Neural cell (in vitro differentiated cells): ENCODE results near the gene CACNB2. TPM values are rescaled to one million over a fixed set of nuclear protein-coding genes. Genes with fewer than 3 reads are reported as not detected.

ENCODE experiments used
- H2AFZ ChIP-seq: fragments of 200-600, 300-800 bp; sonication (generic), shearing (Covaris generic); 2 replicates; pipeline ENCODE4 v1.6.0; 2014; ENCODE audit warnings: low read depth, mild to moderate bottlenecking, antibody characterized with exemption, low read length, moderate library complexity
- H3F3A ChIP-seq: fragments of 200-600 bp; shearing (Covaris generic); 2 replicates; pipeline ENCODE4 v1.6.1; 2016; ENCODE audit warnings: mild to moderate bottlenecking, moderate library complexity, mixed read lengths, antibody characterized with exemption, low read length; ENCODE audit not compliant: insufficient read depth, poor library complexity, severe bottlenecking
- H3K27ac ChIP-seq: fragments of 200-600, 300-800 bp; sonication (generic), shearing (Covaris generic); 2 replicates; pipeline ENCODE4 v1.5.1; 2014; ENCODE audit warnings: mild to moderate bottlenecking, low read length, moderate library complexity
- H3K27me3 ChIP-seq: fragments of 300-800, 200-600 bp; sonication (generic), shearing (Covaris generic); 2 replicates; pipeline ENCODE4 v1.6.0; 2014; ENCODE audit warnings: mild to moderate bottlenecking, low read depth, low read length, moderate library complexity; ENCODE audit not compliant: insufficient read depth
- H3K36me3 ChIP-seq: fragments of 300-800, 200-600 bp; sonication (generic), shearing (Covaris generic); 2 replicates; pipeline ENCODE4 v1.5.1; 2014; ENCODE audit warnings: mild to moderate bottlenecking, antibody characterized with exemption, low read length, moderate library complexity; ENCODE audit not compliant: insufficient read depth
- H3K4me2 ChIP-seq: fragments of 300-800, 200-600 bp; sonication (generic), shearing (Covaris generic); 2 replicates; pipeline ENCODE4 v1.6.0; 2014; ENCODE audit warnings: mild to moderate bottlenecking, low read length
- H3K4me3 ChIP-seq: fragments of 300-800, 200-600 bp; sonication (generic), shearing (Covaris generic); 2 replicates; pipeline ENCODE4 v1.5.1; 2014; ENCODE audit warnings: mild to moderate bottlenecking, low read length, moderate library complexity
- H3K79me2 ChIP-seq: fragments of 200-600 bp; shearing (Covaris generic); replicated peaks from 2 replicates; pipeline ENCODE4 v1.6.0; 2014; ENCODE audit warnings: mild to moderate bottlenecking, low read length, moderate library complexity; ENCODE audit not compliant: insufficient read depth
- H3K9ac ChIP-seq: fragments of 300-800, 200-600 bp; sonication (generic), shearing (Covaris generic); 2 replicates; pipeline ENCODE4 v1.6.1; 2016; ENCODE audit warnings: mild to moderate bottlenecking, low read length, mixed read lengths
- H3K9me2 ChIP-seq: fragments of 200-600 bp; shearing (Covaris generic); 2 replicates; pipeline ENCODE4 v1.6.1; 2016; ENCODE audit warnings: mild to moderate bottlenecking, low read length, mixed read lengths; ENCODE audit not compliant: insufficient read depth
- H3K9me3 ChIP-seq: fragments of 200-600, 300-800 bp; sonication (generic), shearing (Covaris generic); 2 replicates; pipeline ENCODE4 v1.6.1; 2016; ENCODE audit warnings: mild to moderate bottlenecking, mixed run types, low read length, moderate library complexity, mixed read lengths
- H4K20me1 ChIP-seq: fragments of 200-600 bp; shearing (Covaris generic); 2 replicates; pipeline ENCODE4 v1.6.1; 2016; ENCODE audit warnings: mild to moderate bottlenecking, mixed run types; ENCODE audit not compliant: insufficient read depth
- CTCF ChIP-seq: fragments of 450-650 bp; IDR thresholded peaks from 2 replicates; pipeline ENCODE4 v1.5.1; 2014; ENCODE audit warnings: antibody characterized with exemption, mild to moderate bottlenecking, moderate library complexity; ENCODE audit not compliant: poor library complexity, severe bottlenecking
- EP300 ChIP-seq: fragments of 450-650 bp; conservative IDR thresholded peaks from 2 replicates; pipeline ENCODE4 v1.6.1; 2014; ENCODE audit warnings: antibody characterized with exemption, mild to moderate bottlenecking, moderate library complexity; ENCODE audit not compliant: poor library complexity, severe bottlenecking
- EZH2 ChIP-seq: fragments of 200-600, 300-800 bp; shearing (Covaris generic), sonication (generic); IDR thresholded peaks from 2 replicates; pipeline ENCODE4 v1.6.1; 2014; ENCODE audit warnings: antibody characterized with exemption, low read length, borderline replicate concordance, mild to moderate bottlenecking; ENCODE audit not compliant: insufficient read depth, poor library complexity, severe bottlenecking
- MXI1 ChIP-seq: fragments of 450-650 bp; conservative IDR thresholded peaks from 2 replicates; pipeline ENCODE4 v1.6.1; 2014; ENCODE audit warnings: antibody characterized with exemption, mild to moderate bottlenecking; ENCODE audit not compliant: poor library complexity, severe bottlenecking
- POLR2AphosphoS5 ChIP-seq: IDR thresholded peaks from 2 replicates; pipeline ENCODE4 v1.6.1; 2012
- RAD21 ChIP-seq: fragments of 450-650 bp; conservative IDR thresholded peaks from 2 replicates; pipeline ENCODE4 v1.6.1; 2014; ENCODE audit warnings: antibody characterized with exemption, mild to moderate bottlenecking, moderate library complexity
- REST ChIP-seq: IDR thresholded peaks from 2 replicates; pipeline ENCODE4 v1.6.1; 2012; ENCODE audit warnings: borderline replicate concordance
- SMC3 ChIP-seq: fragments of 450-650 bp; conservative IDR thresholded peaks from 2 replicates; pipeline ENCODE4 v1.6.1; 2014; ENCODE audit warnings: antibody characterized with exemption, mild to moderate bottlenecking, moderate library complexity; ENCODE audit not compliant: poor library complexity
- TAF1 ChIP-seq: IDR thresholded peaks from 2 replicates; pipeline ENCODE4 v1.6.1; 2012; ENCODE audit warnings: low read depth
- polyA plus RNA-seq: library from polyadenylated mRNA; depleted of rRNA; stranded (reverse); fragments of >200 nt; gene quantifications from 2 replicates; pipeline ENCODE4 v1.2.3, GENCODE V29; 2014

Gene CACNB2
- polyA plus RNA-seq, 1 donor from 2014 or later, result 14.3 TPM

GRCh38 chr10:18279173-18279572, 138.9 kb downstream of the CACNB2 start:
- H3K27ac ChIP-seq, result no peak overlapping the region
- no peak overlapping the region for H3K4me3 ChIP-seq
- no peak overlapping the region for H2AFZ ChIP-seq
- H3F3A ChIP-seq, result no peaks in the 10 kb centered on the region
- H3K79me2 ChIP-seq, result no peaks in the 10 kb centered on the region
- no peaks in the 10 kb centered on the region for H3K9me2 ChIP-seq
- H3K27me3 ChIP-seq, result no peaks in the 10 kb centered on the region
- TF ChIP-seq REST, result no peak
- TF ChIP-seq CTCF, result no peak
- no peak for TF ChIP-seq TAF1
- TF ChIP-seq EP300, result no peak
- TF ChIP-seq SMC3, result no peak
- TF ChIP-seq EZH2, result no peak
- no peak for TF ChIP-seq RAD21
- TF ChIP-seq MXI1, result no peak
- H3K36me3 ChIP-seq, result no peaks in the 10 kb centered on the region
- no peak overlapping the region for H3K9ac ChIP-seq
- H3K9me3 ChIP-seq, result no peaks in the 10 kb centered on the region
- H4K20me1 ChIP-seq, result no peaks in the 10 kb centered on the region
- no peak overlapping the region for H3K4me2 ChIP-seq

GRCh38 chr10:18282094-18282493, 141.9 kb downstream of the CACNB2 start:
- TF ChIP-seq POLR2AphosphoS5 (no peak), EP300 (no peak), RAD21 (no peak), REST (no peak), TAF1 (no peak), EZH2 (no peak), CTCF (no peak), SMC3 (no peak), MXI1 (no peak)
- no peaks in the 10 kb centered on the region for H4K20me1 ChIP-seq
- H3K79me2 ChIP-seq, result no peaks in the 10 kb centered on the region
- no peak overlapping the region for H3K9ac ChIP-seq
- no peaks in the 10 kb centered on the region for H3K9me2 ChIP-seq
- H3K36me3 ChIP-seq, result no peaks in the 10 kb centered on the region
- H3F3A ChIP-seq, result no peaks in the 10 kb centered on the region
- H3K4me2 ChIP-seq, result no peak overlapping the region
- no peak overlapping the region for H2AFZ ChIP-seq
- no peak overlapping the region for H3K4me3 ChIP-seq
- H3K27me3 ChIP-seq, result no peaks in the 10 kb centered on the region
- no peaks in the 10 kb centered on the region for H3K9me3 ChIP-seq
- H3K27ac ChIP-seq, result no peak overlapping the region
